ENCODE results near the gene IGFBP5. TPM values are rescaled to one million over a fixed set of nuclear protein-coding genes. Genes with fewer than 3 reads are reported as not detected.

IGFBP5 gene
- total and polyA plus RNA-seq, 10 of the 15 experiments (the other 5 are each of a cell fraction or from before 2014, with no cell fraction given), result 2.8 TPM; not detected in 9

DNA sequence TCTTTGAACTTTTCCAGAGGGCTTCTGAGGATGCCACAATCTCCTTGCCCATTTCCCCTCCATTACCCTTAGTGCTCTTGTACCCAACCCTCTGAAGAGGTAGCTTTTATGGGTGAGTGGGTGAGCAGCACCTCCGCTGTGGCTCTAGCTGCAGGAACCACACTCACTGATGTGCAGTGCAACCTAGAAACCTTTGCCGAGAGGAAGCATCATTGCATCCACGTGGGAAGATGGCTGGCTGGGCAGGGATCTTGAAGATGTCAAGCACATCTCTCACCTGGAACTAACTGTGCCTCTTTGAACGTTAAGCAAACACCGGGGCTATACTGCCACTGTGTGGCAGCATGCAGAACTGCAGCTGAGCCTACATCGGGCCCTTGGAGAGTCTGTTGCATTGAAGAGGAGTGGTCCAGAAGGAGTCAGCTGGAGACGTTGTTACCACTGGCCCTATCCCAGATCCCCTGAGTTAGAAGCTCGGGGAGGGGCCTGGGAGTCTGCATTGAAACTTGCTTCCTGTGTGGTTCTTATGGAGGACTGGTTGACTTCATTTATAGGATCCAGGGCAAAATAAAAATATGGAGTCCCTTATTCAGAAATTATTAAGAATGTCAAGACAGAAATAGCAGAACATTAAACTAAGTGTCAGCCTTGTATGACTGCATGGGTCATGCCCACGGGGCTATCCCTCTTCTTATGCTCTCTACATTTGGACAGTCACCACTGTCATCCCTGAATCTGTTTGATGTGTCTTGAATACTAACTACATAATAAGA is 28.7 kb downstream of the IGFBP5 start:
- Histone ChIP-seq H3K36me3 (ENCODE audit: control insufficient read depth in 2 of 2, insufficient read depth in 2 of 2, low read length in 1 of 2) (no peaks in the 10 kb centered on the region), H3K79me2 (ENCODE audit: control insufficient read depth, insufficient read depth, low read length) (no peaks in the 10 kb centered on the region), H3K9me3 (replicated peaks; ENCODE audit: control insufficient read depth, insufficient read depth, low read length) (no peaks in the 10 kb centered on the region), H2AFZ (ENCODE audit: control insufficient read depth, low read depth, low read length) (no peak overlapping the region), H3K4me3 (no peak overlapping the region), H3K27me3 (replicated peaks in 1 of 2; ENCODE audit: control insufficient read depth in 2 of 2, insufficient read depth in 2 of 2, low read length in 1 of 2) (peaks cover 2 to 5% of the 10 kb centered on the region in 2 experiments), H4K20me1 (ENCODE audit: control insufficient read depth, insufficient read depth) (no peaks in the 10 kb centered on the region), H3K27ac (ENCODE audit: control insufficient read depth, insufficient read depth) (no peak overlapping the region), H3K4me1 (ENCODE audit: control insufficient read depth, insufficient read depth, low read length) (no peaks in the 10 kb centered on the region), H3K9ac (ENCODE audit: control insufficient read depth, insufficient read depth, low read length) (no peak overlapping the region), H3K4me2 (ENCODE audit: control insufficient read depth, insufficient read depth) (no peak overlapping the region)
- FAIRE-seq (peak; percentile 92), ATAC-seq (peak; percentile 92), DNase-seq (ENCODE audit: low read depth, low spot score) (peak; percentile 19)
- ChIA-PET SMC1A (ENCODE audit: uncharacterized antibody, unreplicated experiment) (interaction anchor here (0.6 to 12.7 kb wide), 11 partner anchors 15 to 557 kb away, joined by 3 to 226 read pairs (median 3); no protein-coding TSS in a partner anchor), CTCF (interaction anchor here (0.6 to 14.2 kb wide), 24 partner anchors 8 to 716 kb away, joined by 3 to 475 read pairs (median 4); no protein-coding TSS in a partner anchor), POLR2A (no interaction called here), RAD21 (ENCODE audit: unreplicated experiment) (interaction anchor here (0.7 to 12.2 kb wide), 6 partner anchors 146 to 607 kb away, joined by 3 to 239 read pairs (median 4); partner anchors contain the start of gene RPL37A)
- intact Hi-C loops (cut with micrococcal nuclease; ENCODE audit: unreplicated experiment) (loop anchor here (1.0 to 10.0 kb wide), 5 partner anchors 147 to 632 kb away; partner anchors contain the start of gene SMARCAL1), in situ Hi-C loops (cut with MboI) (loop anchor here (5.0 to 10.0 kb wide), 3 partner anchors 149 to 722 kb away; no protein-coding TSS in a partner anchor)
- BruUV-seq (replicated peaks), result no TSS peak
- 11% methylated on average over 9 of the region's 9 CpGs for WGBS (ENCODE audit: insufficient coverage, insufficient replicate concordance, low lambda C conversion rate, missing lambda C conversion rate)
- TF ChIP-seq POU2F2 (IDR thresholded peaks at IDR 0.05; ENCODE audit: borderline replicate concordance, low read depth, low read length), result peak; percentile 41; the same call in 1 of the 3 replicates
- no peak for TF ChIP-seq BCL11A (IDR thresholded peaks at IDR 0.05; ENCODE audit: low read depth, low read length)
- no peak for TF ChIP-seq SREBF2 (IDR thresholded peaks at IDR 0.05; ENCODE audit: low read length)
- TF ChIP-seq SMC3 (IDR thresholded peaks at IDR 0.05; ENCODE audit: borderline replicate concordance, low read length), result peak; percentile 99
- no peak for TF ChIP-seq RB1 (IDR thresholded peaks at IDR 0.05; ENCODE audit: borderline replicate concordance)
- no peak for TF ChIP-seq HDAC6 (IDR thresholded peaks at IDR 0.05; ENCODE audit: unreplicated experiment)
- no peak for TF ChIP-seq BCLAF1 (IDR thresholded peaks at IDR 0.05)
- no peak for TF ChIP-seq SMAD5 (IDR thresholded peaks at IDR 0.05; ENCODE audit: low read depth)
- TF ChIP-seq HCFC1 (IDR thresholded peaks at IDR 0.05; ENCODE audit: low read length), result no peak
- TF ChIP-seq, protein P1, sequence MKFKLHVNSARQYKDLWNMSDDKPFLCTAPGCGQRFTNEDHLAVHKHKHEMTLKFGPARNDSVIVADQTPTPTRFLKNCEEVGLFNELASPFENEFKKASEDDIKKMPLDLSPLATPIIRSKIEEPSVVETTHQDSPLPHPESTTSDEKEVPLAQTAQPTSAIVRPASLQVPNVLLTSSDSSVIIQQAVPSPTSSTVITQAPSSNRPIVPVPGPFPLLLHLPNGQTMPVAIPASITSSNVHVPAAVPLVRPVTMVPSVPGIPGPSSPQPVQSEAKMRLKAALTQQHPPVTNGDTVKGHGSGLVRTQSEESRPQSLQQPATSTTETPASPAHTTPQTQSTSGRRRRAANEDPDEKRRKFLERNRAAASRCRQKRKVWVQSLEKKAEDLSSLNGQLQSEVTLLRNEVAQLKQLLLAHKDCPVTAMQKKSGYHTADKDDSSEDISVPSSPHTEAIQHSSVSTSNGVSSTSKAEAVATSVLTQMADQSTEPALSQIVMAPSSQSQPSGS (IDR thresholded peaks at IDR 0.05; ENCODE audit: low read length), result no peak
- TF ChIP-seq, protein P2, sequence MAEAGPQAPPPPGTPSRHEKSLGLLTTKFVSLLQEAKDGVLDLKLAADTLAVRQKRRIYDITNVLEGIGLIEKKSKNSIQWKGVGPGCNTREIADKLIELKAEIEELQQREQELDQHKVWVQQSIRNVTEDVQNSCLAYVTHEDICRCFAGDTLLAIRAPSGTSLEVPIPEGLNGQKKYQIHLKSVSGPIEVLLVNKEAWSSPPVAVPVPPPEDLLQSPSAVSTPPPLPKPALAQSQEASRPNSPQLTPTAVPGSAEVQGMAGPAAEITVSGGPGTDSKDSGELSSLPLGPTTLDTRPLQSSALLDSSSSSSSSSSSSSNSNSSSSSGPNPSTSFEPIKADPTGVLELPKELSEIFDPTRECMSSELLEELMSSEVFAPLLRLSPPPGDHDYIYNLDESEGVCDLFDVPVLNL (IDR thresholded peaks at IDR 0.05; ENCODE audit: low read depth, low read length), result no peak
- TF ChIP-seq RAD21 (IDR thresholded peaks at IDR 0.05; ENCODE audit: insufficient read depth, low read depth, low read length), result peak; percentile 97
- peak; percentile 67; the same call in 1 of the 2 replicates for TF ChIP-seq YY1 (IDR thresholded peaks at IDR 0.05; ENCODE audit: low read depth, low read length)
- no peak for TF ChIP-seq REST (IDR thresholded peaks at IDR 0.05; ENCODE audit: low read depth, low read length)

All from GM12878 (cell line).